SIG-M5 treated with dmso at 0.1 percent for 504 hours (cell line): Measurements from ENCODE around the gene ANKRD13B.
"Not testable (repeated sequence)": the region's sequence is repeated elsewhere in the genome, so short reads cannot be mapped to it uniquely, and the experiment has no call there.

Experiments
- DNase-seq: peaks from one replicate; lab custom pipeline; 2025; ENCODE audit not compliant: unreplicated experiment; lab: John Stamatoyannopoulos, UW

Gene ANKRD13B

DNA sequence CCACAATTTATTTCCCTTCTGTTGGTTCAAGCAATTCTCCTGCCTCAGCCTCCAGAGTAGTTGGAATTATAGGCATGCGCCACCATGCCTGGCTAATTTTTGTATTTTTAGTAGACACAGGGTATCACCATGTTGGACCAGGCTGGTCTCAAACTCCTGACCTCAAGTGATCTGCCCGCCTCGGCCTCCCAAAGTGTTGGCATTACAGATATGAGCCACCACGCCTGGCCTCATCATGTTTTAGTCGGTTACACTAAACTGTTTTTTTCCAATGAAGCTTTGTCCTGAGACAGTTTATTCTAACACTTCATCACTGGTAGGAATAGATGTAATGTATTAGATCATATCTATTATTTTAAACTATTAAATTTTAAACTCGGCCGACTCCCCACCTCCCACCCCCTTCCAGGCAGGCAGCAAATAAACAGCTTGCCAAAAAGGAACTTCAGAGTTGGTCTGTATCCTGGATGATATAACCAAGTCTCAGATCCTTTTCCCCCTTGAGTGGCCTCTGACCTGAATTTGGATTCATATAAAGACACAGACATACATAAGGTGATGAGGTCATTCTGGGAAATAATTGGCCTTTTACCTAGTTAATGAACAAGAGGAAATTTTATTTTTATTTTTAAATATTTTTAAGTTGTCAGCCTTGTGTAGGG lies 48.2 kb downstream of the ANKRD13B start:
- DNase-seq = no peak

DNA sequence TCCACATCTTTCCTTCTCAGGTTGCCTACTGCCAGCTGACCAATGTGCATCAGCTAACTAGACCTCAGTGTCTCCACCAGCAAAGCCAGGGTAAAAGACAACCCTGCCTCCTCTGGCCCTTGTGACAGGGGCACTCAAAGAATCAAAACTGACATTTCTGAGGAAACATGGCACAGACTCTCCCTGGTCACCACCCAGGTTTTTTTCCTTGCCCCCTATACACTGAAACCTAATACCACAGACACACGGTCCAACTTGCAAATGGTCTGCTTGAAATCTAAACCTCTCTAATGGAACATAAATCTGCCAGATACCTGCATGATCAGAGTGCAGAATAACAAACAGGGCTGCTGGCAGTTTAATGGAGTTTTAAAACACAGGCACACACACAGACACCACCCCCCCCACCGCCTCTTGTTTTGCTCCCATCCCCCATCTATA lies 49.3 kb downstream of the ANKRD13B start:
- DNase-seq = no peak

DNA sequence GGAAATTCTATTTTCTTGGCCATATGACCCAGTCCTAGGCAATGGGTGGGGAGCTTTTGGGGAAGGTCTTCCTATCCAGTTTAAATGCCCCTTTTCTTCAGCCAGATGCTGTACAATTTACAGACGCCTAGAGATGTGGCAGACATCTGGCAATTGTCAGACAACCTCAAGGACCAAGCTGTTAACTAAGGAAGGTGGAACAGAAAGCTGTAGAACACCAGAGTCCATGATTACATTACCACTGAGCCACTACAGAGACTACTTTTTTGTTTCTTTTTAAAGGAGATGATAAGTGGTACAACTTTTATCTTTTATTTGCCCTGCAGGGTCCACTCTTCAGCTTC lies 50.9 kb downstream of the ANKRD13B start:
- DNase-seq = no peak

DNA sequence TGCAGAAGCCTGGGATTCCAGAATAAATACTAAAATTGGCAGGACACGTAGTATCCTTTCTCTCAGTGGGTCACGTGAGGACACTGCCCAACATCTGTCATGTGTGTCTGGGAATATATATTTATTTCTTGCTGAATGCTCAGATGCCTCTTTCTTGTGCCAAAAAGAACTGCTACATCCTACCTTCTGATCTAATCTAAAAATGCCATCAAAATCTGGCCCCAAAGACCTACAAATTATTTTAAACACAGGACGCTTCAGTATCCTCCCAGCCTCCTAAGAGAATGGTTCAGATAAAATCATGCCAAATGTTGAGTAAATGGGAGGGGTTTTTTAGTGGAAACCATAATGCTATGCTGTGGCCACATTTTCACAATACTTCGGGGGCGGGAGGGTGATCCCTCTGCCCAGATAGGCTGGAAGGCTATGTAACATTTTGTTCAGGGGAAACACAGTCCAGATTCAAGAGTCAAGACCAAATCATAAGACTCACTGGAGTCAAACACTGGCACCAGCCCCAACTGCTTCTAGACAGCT lies 52.7 kb downstream of the ANKRD13B start:
- DNase-seq = peak; percentile 33

DNA sequence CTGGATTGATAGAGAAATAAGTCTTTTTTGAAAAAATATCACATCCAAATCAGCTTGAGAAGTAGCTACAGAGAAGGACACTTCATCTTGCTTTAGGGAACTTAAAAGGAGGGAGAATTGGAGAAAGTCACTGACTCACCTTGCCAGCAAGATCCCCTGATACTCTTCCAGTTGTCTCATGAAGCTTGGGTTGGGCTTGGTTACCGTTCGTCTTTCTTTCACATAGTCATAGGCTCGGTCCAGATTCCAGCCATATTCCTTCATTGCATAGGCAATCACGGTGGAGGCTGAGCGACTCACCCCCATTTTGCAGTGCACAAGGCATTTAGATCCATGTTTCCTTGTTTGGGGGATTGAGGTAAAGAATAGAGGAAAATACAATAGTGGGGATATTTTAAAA lies 55.1 kb downstream of the ANKRD13B start:
- DNase-seq = no peak

DNA sequence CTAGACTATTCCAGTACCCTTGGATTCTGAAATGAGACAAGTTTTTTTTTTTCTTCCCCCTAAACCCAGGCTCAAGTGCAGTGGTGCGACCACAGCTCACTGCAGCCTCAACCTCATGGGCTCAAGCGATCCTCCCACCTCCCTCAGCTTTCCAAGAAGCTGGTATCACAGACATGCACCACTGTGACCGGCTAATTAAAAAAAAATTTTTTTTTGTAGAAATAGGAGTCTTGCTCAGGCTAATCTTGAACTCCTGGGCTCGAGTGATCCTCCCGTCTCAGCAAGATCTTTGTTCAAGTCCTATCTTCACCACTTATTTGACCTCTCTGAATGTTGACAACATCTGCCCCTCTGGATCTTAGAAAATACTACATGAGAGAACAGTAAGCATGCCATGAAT lies 56.4 kb downstream of the ANKRD13B start:
- DNase-seq = no peak

DNA sequence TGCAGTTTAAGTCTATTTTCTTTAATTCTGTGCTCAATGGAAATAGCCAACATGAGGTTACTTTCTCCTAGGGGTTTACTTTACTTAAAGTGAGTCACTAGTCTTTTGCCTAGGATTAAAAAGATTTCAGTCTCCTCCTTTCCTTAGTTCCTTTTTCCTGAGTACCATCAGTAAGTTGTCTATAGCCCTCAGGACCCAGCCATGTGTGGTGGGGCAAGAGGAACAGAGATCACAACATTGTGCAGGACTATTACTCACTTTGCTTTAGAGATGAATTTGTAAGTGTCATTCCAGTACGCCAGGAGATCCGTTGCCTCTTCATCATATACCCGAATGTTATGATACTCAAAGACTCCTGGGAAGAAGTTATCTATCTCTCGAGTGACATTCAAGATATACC lies 57.5 kb downstream of the ANKRD13B start:
- DNase-seq = peak; percentile 26

DNA sequence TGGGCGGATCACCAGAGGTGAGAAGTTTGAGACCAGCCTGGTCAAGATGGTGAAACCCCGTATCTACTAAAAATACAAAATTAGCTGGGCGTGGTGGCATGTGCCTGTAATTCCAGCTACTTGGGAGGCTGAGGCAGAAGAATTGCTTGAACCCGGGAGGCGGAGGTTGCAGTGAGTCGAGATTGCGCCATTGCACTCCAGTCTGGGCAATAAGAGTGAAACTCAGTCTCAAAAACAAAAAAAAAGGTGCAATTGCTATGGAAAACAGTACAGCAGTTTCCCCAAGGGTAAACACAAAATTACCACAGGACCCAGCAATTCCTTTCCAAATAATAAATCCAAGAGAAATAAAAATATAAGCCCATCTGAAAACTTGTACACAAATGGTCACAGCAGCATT lies 59.0 kb downstream of the ANKRD13B start:
- not testable (repeated sequence) for DNase-seq

DNA sequence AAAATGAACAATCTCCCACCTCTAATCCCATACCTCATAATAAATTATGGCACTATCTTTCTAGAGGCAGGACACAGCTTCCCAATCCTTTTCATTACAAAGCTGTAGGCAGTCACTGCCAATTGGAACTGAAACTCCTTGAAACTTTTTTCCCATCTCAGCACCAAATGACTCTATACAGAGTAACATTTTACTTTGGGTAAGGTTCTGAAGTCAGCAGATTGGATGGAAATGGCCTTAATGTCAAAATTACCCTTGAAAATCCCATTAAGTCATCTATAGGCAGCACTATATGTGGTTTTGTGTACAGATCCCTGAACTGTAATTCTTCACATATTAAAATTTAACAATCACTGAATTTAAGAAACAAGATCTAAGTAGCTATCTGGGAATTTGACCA lies 60.0 kb downstream of the ANKRD13B start:
- DNase-seq = no peak

DNA sequence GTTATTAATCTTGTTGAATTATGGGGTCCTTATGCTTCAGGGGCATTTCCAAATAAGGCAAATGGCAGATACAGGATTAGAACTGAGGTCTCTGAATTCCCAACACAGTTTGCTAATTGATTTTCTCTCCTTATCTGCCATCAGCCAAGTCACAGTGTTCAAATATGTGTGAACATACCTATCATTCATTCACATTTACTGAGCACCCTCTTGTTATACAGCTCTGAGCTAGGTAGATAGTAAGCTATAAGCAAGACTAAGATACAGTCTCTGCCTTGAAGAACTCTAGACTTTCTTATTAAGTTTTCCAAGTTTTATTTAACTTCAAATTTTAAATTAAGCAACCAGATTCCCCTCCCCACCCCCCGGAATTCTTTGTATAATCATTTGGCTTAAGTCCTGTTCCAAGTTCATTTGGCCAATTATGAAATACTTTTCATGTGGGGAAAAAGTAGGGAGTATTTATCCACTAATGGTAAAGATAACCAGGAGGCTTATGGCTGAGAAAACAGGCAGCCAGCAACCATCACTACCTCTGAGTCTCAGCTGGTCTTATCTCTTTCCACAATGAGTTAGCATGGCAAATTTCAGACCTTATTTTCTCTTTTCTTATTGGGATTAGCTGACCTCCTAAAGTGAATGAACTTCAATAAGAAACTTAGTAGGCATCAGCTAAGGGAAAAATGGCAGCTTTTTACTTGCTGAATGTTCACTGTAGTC lies 61.2 kb downstream of the ANKRD13B start:
- DNase-seq = no peak

DNA sequence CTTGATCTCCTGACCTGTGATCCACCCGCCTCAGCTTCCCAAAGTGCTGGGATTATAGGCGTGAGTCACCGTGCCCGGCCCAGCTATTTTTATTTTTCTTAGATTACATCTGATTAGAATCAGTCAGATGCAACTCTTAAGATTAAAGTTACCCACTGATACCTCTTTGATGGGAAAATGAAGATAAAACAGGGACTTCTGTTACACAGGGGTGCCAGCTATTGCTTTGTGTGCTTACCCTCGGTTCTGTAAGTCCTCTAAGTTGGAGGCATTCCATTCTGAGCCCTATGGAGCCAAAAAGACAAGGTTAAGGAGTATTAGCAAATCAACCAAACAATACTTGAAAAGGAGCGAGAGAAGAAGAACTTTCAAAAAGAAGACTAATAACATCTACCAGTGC lies 62.4 kb downstream of the ANKRD13B start:
- no peak for DNase-seq

DNA sequence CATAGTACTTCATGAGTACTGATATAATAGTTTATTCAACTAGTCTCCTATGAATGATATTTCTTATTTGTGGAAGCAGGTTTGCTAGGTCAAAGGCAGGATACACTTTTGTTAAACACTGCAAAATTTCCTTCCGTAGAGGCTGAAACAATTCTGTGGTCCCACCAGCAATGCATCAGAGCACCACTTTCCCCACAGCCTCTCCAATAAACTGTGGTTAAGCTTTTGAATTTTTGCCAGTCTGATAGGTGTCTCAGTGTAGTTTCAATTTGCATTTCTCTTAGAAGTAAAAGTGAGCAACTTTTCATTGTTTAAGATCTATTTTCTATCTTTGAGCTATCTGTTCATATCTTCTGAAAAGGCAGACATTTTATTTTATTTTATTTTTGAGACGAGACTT lies 66.2 kb downstream of the ANKRD13B start:
- no peak for DNase-seq

DNA sequence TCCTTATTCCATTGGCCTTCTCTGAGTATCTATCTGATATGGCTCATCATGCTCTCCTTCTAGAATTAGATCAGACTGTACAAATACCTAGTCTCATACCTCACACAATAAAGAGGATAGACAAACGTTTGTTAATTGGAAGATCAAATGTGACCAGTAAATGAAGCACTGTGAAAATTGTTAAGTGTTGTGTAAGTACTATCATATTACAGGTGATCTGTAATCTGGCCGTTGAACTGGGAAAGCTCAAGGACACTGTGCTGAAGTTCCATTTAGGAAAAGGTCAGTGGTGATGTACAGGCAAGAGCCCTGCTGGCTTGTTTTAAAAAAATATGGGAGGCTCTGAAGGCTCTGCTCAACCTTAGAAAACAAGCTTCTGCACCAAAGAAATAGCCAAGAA lies 68.3 kb downstream of the ANKRD13B start:
- no peak for DNase-seq

DNA sequence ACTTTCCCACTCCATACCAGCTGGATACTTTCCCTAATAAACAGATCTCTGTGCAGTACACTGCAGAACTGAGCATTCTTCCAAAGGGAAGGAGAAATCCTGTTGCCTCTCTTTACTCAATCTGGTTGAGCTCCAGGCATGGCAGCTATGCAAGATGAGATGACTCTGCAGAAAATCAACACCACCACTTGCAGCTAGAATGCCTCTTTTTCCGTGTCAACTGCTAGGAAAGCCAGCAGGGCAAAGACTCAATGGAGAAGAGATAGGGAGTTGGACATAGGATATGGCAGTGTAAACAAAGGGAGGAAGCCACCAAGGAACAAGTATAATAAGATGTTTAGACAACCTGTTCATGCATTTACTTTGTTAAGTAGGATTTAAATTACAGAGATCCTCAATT lies 70.2 kb downstream of the ANKRD13B start:
- no peak for DNase-seq
